ENCODE results near the gene STOX1.

- TF ChIP-seq GATA2 (IDR thresholded peaks at IDR 0.05; ENCODE audit: low read depth, low read length) (no peak), GATA3 (IDR thresholded peaks at IDR 0.05; ENCODE audit: low read depth, low read length) (no peak)
These were observed 14.9 kb upstream of the STOX1 start for GRCh38 chr10:68812420-68812819.

Measured in SH-SY5Y (cell line).